Epidermal melanocyte (primary cell): ENCODE data around the gene STPG2.

Source experiments
- DNase-seq: peaks from one replicate; pipeline ENCODE4 v3.0.0; 2011; ENCODE audit warnings: low spot score; ENCODE audit not compliant: insufficient read length

STPG2 gene

DNA sequence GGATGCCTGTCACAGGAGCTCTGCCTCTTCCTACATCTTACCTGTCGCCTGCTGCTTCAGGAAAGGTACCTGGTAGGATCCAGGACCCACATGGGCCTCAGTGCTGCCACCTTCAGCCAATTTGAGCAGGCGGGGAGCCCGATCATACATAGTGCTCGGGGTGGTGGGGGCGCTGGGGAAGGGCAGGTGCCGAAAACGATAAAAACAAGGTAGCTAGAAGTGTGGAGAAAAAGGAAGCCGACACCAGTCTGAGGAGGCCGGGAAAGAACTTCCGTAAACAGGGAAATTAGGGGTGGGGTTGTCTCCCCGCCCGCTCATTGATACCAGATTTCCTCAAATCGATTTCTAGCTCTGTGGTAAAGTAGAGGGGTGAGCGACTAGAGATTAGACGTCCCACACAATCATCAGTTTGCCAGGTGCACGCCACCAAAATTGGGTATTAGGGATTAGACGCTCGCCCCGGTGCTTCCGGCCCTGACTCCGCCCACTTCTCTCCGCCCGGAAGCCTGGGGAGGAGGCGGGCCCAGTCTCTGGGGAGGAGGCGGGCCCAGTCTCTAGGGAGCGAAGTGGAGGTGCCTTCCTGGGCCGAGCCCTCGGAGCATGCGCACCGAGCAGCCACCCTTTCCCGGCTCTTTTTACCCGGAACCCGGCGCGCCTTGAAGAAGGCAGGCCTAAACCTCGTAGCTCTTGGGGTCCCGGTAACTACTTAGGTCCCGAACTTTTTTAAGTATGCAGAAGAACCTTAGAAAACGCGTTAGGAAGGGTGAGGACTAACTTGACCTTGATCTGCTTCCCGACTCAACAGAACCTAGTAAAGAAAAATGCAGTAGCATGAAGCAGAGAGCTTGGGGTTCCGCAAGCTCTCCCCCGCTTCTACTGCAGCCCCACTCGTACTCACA lies at the start of gene STPG2:
Gene STPG2 (minus strand): TSS at position 476 of the 899 bp plus-strand sequence.
- peak; percentile 65 for DNase-seq

- no peak for DNase-seq
Observed at GRCh38 chr4:98185279-98185678, 42.0 kb upstream of the STPG2 start.

GRCh38 chr4:98181809-98182208 lies 38.5 kb upstream of the STPG2 start:
- DNase-seq = no peak

GRCh38 chr4:98179951-98180350 lies 36.7 kb upstream of the STPG2 start:
- DNase-seq = no peak

GRCh38 chr4:98176531-98176930 lies 33.3 kb upstream of the STPG2 start:
- no peak for DNase-seq

- DNase-seq = no peak
Observed at GRCh38 chr4:98170035-98170434, 26.8 kb upstream of the STPG2 start.

- DNase-seq = no peak
Observed at GRCh38 chr4:98166731-98167041, 23.4 kb upstream of the STPG2 start.

DNA sequence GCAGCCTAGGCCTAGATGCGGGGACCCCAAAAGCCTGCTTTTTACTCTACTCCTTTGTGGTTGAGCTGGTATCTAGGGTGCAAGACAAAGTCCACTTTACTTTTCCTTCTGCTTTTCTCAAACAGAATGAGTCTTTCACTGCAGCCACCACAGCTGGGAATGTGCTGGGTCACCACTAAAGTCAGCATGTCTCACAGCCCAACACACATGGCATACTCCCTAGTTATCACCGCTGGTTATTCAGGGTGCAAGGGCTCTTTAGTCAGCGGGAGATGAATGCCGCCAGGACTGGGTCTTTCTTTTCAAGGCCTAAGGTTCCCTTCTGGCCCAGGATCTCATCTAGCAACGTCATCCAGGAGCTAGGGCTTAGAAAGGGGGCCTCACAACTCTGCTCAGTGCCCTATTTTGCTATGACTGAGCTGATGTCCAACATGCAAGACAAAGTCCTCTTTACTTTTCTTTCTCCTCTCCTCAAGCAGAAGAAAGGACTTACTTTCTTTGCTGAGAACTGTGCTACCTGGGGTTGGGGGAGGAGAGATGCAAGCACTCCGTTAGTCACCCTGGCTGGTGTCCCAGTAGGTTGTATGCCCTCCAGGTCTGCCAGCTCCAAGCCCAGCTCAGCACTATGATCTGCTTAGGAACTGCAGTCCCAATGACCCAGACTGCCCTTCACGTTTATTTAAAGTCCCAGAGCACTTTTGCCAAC lies 22.9 kb upstream of the STPG2 start:
- DNase-seq = no peak

- DNase-seq = no peak
Observed at GRCh38 chr4:98162696-98163095, 19.4 kb upstream of the STPG2 start.

GRCh38 chr4:98151145-98151924 lies 8.1 kb upstream of the STPG2 start:
- DNase-seq = no peak

DNA sequence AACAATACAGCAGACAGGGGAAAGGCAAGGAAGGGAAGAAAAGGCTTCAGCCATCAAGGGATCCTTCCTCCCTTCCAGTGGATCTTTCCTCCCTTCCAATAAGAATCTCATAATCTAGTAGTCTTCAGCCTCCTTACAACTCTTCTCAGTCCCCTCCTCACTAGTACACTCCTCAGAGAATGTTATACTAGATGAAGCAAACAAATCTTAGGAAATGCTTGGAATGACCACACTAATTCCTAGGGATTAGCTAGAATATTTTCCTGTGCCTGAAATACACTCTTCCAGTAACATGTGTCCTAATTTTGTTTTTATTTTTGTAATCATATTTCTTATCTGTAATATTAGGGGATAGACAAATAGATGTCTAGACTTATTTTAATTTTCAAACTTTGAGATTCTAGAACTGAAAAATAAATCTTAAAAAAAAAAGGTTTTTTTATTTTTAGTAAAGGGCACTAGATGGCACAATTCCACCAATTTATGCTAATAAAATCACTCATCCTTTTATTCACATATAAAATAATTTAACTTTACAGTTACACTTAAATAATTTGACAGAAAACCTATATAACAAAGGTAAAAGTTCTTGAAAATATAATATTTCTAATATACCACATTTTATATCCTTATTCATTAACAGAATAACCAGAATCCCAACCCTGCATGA lies 7.0 kb upstream of the STPG2 start:
- no peak for DNase-seq

DNA sequence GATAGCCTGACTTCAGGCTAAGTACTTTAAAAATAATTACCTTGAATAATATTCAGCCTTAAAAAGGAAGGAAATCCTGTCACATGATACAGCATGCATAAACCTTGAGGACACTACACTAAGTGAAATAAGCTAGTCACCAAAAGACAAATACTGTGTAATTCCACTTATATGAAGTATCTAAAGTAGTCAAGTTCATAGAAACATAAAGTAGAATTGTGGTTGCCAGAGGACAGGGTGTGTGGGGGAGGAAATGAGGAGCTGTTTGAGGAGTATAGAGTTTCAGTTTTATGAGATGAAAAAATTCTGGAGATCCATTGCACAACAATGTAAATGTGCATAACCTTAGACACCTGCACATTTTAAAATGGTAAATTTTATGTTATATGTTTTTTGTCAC lies 5.6 kb upstream of the STPG2 start:
- no peak for DNase-seq

GRCh38 chr4:98126141-98126540 lies 17.1 kb downstream of the STPG2 start:
- no peak for DNase-seq

- no peak for DNase-seq
Observed at GRCh38 chr4:98125585-98125984, 17.7 kb downstream of the STPG2 start.

DNA sequence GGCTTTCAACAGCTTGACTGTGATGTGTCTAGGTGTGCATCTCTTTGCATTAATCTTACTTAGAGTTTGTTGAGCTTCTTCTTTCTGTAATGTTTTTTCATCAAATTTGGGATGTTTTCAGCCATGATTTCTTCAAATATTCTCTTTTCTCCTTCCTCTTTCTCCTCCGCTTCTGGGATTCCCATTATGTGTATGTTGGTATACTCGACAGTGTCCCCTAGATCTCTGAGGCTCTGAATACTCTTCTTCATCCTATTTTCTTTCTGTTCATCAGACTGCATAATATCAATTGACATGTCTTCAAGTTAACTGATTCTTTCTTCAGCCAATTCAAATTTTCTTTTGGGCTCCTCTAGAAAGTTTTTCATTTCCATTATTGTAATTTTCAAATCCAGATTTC lies 25.9 kb downstream of the STPG2 start:
- no peak for DNase-seq

GRCh38 chr4:98113012-98113411 lies 30.3 kb downstream of the STPG2 start:
- no peak for DNase-seq

GRCh38 chr4:98110929-98111328 lies 32.3 kb downstream of the STPG2 start:
- DNase-seq = no peak

GRCh38 chr4:98110214-98110613 lies 33.1 kb downstream of the STPG2 start:
- DNase-seq = no peak

GRCh38 chr4:98102660-98103059 lies 40.6 kb downstream of the STPG2 start:
- DNase-seq = no peak

- no peak for DNase-seq
Observed at GRCh38 chr4:98101988-98102387, 41.3 kb downstream of the STPG2 start.

GRCh38 chr4:98098764-98099163 lies 44.5 kb downstream of the STPG2 start:
- no peak for DNase-seq

DNA sequence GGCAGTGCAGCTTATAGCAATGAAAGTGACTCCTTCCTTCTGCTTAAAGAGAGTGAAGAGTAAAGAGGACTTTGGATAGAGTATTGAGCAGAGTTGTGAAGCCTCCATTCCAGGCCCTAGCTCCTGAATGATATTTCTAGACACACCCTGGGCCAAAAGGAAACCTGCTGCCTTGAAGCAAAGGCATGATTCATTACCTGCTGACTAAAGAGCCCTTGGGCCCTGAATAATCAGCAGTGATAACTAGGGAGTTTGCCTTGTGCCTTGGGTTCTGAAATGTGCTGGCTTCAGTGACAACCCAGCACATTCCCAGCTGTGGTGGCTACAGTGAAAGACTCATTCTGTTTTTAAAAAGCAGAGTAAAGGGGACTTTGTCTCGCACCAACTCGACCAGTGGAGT lies 49.2 kb downstream of the STPG2 start:
- DNase-seq = no peak
